Body of pancreas (tissue), 4 donors: Measurements from ENCODE around the gene KRTAP9-7. TPM values are rescaled to one million over a fixed set of nuclear protein-coding genes. Genes with fewer than 3 reads are reported as not detected.

Experiments used
- ATAC-seq: fragments of 150-250 bp; one replicate; pipeline ENCODE4 v1.9.1; 2016
- DNase-seq, 4 donors: peaks; one replicate each; pipeline ENCODE4 v3.0.0-alpha.2; 2019
- H3K27ac ChIP-seq, 4 donors: fragments of 200-600 bp; sonication (generic); 1 replicate in 3 of 4; 2 replicates in 1 of 4; pipeline versions ENCODE4 v1.5.1 to v1.6.1; 2016 to 2019; ENCODE audit warnings: mild to moderate bottlenecking in 1 of 4, mixed read lengths in 1 of 4, moderate library complexity in 1 of 4
- H3K27me3 ChIP-seq, 2 donors: fragments of 200-600 bp; sonication (generic); one replicate each; pipeline ENCODE4 v1.6.0; 2016; ENCODE audit warnings: mild to moderate bottlenecking in 1 of 2
- H3K36me3 ChIP-seq, 2 donors: fragments of 200-600 bp; sonication (generic); replicated peaks in 1 of 2; 2 replicates each; pipeline ENCODE4 v1.5.1; 2016; ENCODE audit warnings: low read depth in 2 of 2; ENCODE audit not compliant: insufficient read depth in 1 of 2
- H3K4me1 ChIP-seq: fragments of 200-600 bp; sonication (generic); one replicate; pipeline ENCODE4 v1.6.0; 2016
- H3K4me3 ChIP-seq, 2 donors: fragments of 200-600 bp; sonication (generic); 1 replicate in 1 of 2; 2 replicates in 1 of 2; pipeline ENCODE4 v1.5.1; 2016 to 2019
- H3K9me3 ChIP-seq, 3 donors: fragments of 200-600 bp; sonication (generic); 1 replicate in 2 of 3; 2 replicates in 1 of 3; pipeline ENCODE4 v1.5.1; 2016
- CTCF ChIP-seq, 7 experiments: fragments of 450-650 bp in 4 of 7; fragments of 200-600 bp in 3 of 7; sonication (generic) in 3 of 7; IDR thresholded peaks; one replicate each; pipeline ENCODE4 v1.5.1; 2016 to 2019; ENCODE audit warnings: antibody characterized with exemption in 7 of 7
- POLR2A ChIP-seq, 3 donors: fragments of 450-650 bp; IDR thresholded peaks; one replicate each; pipeline ENCODE4 v1.6.1; 2016; ENCODE audit warnings: antibody characterized with exemption in 3 of 3, mild to moderate bottlenecking in 2 of 3
- WGBS, 2 donors: methylation state at CpG; one replicate each; pipeline ENCODE4 v1.1.5; 2017; 5-methylcytosine and 5-hydroxymethylcytosine counted together
- intact Hi-C: fragments of 100-400 bp; cut with DNase I; formaldehyde crosslinking; loops from one replicate; pipeline ENCODE4 v1.15.1; 2023
- total RNA-seq, 2 donors: library from RNA; depleted of rRNA; stranded (reverse); fragments of >200 nt; gene quantifications; one replicate each; pipeline ENCODE4 v1.1.0, GENCODE V29; 2016

The KRTAP9-7 gene
- total RNA-seq, 2 donors from 2014 or later: not detected

DNA sequence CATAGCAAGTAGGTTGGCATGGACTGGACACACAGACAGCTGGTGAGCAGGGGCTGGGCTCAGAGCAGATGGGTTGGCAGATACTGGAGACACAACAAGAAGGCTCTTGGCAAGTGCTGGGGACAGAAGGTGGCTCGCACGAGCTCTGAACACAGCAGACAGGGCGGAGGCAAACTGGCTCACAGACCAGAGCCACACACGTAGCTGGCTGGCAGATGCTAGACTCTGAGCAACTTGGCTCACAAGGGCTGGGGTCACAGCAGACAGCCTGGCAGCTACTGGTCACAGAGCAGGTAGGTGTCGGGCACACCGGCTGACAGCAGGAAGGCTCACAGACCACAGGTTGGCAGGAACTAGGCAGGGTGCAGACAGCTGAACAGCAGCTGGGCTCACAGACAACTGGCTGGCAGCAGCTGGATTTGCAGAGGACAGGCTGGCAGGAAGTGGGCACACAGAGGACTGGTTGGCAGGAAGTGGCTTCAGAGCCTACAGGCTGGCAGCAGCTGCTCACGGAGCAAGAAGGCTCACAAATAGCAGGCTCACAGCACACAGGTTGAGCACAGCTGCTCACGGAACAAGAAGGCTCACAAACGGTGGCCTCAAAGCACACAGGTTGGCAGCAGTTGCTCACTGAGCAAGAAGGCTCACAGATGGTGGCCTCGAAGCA lies 32.9 kb downstream of the KRTAP9-7 start:
- WGBS, 2 donors: 42 to 61% methylated on average over 6 to 10 of the region's 10 CpGs
- no peaks in the 10 kb centered on the region for H3K4me1 ChIP-seq
- H3K9me3 ChIP-seq: no peaks in the 10 kb centered on the region
- no peak for TF ChIP-seq CTCF (IDR thresholded peaks at IDR 0.05)
- no peak for TF ChIP-seq POLR2A (IDR thresholded peaks at IDR 0.05)
- intact Hi-C loops: no loop called here
- peak in 3 of 4 donors; percentile 34 to 46 (median 40) for DNase-seq
- H3K36me3 ChIP-seq: no peaks in the 10 kb centered on the region
- ATAC-seq: peak; percentile 21
- no peak overlapping the region for H3K27ac ChIP-seq
- H3K27me3 ChIP-seq: no peaks in the 10 kb centered on the region
- H3K4me3 ChIP-seq: no peak overlapping the region

DNA sequence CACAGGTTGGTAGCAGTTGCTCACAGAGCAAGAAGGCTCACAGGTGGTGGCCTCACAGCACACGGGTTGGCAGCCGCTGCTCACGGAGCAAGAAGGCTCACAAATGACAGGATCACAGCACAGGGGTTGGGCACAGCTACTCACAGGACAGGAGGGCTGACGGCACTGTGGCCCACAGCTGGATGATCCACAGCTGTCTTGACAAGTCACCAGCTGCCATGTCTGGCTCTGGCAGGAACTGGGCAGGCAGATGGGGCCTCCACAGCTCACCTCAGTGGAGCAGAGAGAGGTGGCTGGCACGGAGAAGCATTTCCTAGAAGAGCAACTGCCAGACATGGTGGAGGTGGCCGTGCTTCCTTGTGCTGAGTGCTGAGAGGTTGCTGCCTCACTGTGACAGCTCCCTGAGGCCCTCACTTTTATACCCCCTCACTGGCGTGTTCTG lies 33.4 kb downstream of the KRTAP9-7 start, which contains the start of gene KRTAP16-1:
Gene KRTAP16-1, minus strand, starts transcription at position 392 of the 442 bp plus-strand sequence. Its CDS starts 56 bp downstream, at position 336.
- H3K36me3 ChIP-seq: no peaks in the 10 kb centered on the region
- H3K27ac ChIP-seq: no peak within 1 kb of the TSS
- H3K4me1 ChIP-seq: no peaks in the 10 kb centered on the region
- TF ChIP-seq CTCF (IDR thresholded peaks at IDR 0.05) (no peak), POLR2A (IDR thresholded peaks at IDR 0.05) (no peak)
- peak in 1 of 4 donors; percentile 11 for DNase-seq
- H3K4me3 ChIP-seq: no peak within 1 kb of the TSS
- H3K27me3 ChIP-seq: no peaks in the 10 kb centered on the region
- no peak for ATAC-seq
- WGBS, 2 donors: 46 to 68% methylated on average over 4 to 7 of the region's 7 CpGs
- intact Hi-C loops: no loop called here
- H3K9me3 ChIP-seq: no peaks in the 10 kb centered on the region

DNA sequence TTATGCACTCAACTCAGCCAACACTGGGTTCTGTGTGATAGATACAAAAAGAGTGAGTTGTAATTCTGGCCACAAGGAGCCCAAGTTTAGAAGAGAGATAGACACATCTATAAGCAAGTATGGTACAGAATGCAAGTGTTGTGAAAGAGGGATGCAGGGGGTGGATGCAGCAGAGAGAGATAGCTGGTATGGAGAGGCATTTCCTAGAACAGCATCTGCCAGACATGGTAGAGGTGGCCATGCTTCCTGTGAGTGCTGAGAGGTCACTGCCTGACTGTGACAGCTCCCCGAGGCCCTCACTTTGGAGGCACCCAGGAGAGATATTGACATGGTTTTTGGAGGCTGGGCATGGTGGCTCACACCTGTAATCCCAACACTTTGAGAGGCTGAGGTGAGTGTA lies 35.6 kb downstream of the KRTAP9-7 start:
- no peaks in the 10 kb centered on the region for H3K27me3 ChIP-seq
- no peak for ATAC-seq
- no peak overlapping the region for H3K27ac ChIP-seq
- no peaks in the 10 kb centered on the region for H3K36me3 ChIP-seq
- intact Hi-C loops: no loop called here
- 69 to 89% methylated on average over 1 of the region's 1 CpG for WGBS, 2 donors
- H3K4me1 ChIP-seq: no peaks in the 10 kb centered on the region
- no peak overlapping the region for H3K4me3 ChIP-seq
- no peaks in the 10 kb centered on the region for H3K9me3 ChIP-seq
- no peak for DNase-seq
- TF ChIP-seq CTCF (IDR thresholded peaks at IDR 0.05) (no peak), POLR2A (IDR thresholded peaks at IDR 0.05) (no peak)

DNA sequence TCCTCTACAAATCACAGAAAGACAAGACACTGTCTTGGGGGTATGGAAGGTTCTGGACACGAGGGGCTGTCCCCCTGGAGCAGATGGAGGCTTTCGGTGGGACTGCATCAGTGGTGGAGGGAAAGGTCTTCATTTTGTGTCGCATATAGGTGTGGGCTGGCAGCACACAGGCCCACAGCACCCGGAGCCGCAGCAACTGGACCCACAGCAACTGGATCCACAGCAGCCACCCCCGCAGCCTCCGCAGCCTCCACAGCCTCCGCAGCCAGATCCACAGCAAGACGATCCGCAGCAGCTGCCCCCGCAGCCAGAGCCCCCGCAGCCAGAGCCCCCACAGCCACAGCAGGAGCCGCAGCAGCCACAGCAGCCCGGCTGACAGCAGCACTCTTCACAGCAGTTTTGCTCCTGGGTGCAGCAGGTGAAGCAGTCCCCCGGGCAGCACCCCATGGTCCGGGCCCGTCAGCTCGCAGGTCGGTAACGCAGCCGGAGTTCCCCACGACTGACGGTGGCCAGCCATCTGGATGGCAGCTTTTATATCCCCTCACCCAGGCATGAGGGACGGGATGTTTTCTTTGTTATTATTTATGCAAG lies 39.8 kb downstream of the KRTAP9-7 start, which contains the start of gene KRTAP17-1:
Gene KRTAP17-1, minus strand, starts transcription at position 507 of the 591 bp plus-strand sequence. Its CDS starts 60 bp downstream, at position 447.
- ATAC-seq: no peak
- Histone ChIP-seq H3K4me1 (no peaks in the 10 kb centered on the region), H3K9me3 (peaks cover 0 to 9% (median 0%) of the 10 kb centered on the region in 3 donors), H3K4me3 (no peak within 1 kb of the TSS), H3K27ac (no peak within 1 kb of the TSS), H3K36me3 (no peaks in the 10 kb centered on the region), H3K27me3 (no peaks in the 10 kb centered on the region)
- intact Hi-C loops: no loop called here
- TF ChIP-seq CTCF (IDR thresholded peaks at IDR 0.05) (no peak), POLR2A (IDR thresholded peaks at IDR 0.05) (no peak)
- WGBS, 2 donors: 62 to 68% methylated on average over 18 to 24 of the region's 24 CpGs
- DNase-seq: no peak
